ENCODE measurements around the gene AMDHD2. TPM values are rescaled to one million over a fixed set of nuclear protein-coding genes. Genes with fewer than 3 reads are reported as not detected.

The AMDHD2 gene
- total and polyA plus RNA-seq, 2 of the 13 experiments (the other 11 are each of a cell fraction or from before 2014, with no cell fraction given) = 33.5 to 39.1 TPM

GRCh38 chr16:2484898-2485508 lies 35.2 kb upstream of the AMDHD2 start (continued):
- TF ChIP-seq HDAC6 (IDR thresholded peaks at IDR 0.05; ENCODE audit: low read depth, low read length) (no peak), KDM5B (CRISPR knock-in tag; IDR thresholded peaks at IDR 0.05; ENCODE audit: borderline replicate concordance) (no peak; the same call in 1 of the 2 replicates), PHF8 (CRISPR knock-in tag; IDR thresholded peaks at IDR 0.05) (no peak), ZFAT (CRISPR knock-in tag; conservative IDR thresholded peaks at IDR 0.05) (no peak), ZBTB33 (CRISPR knock-in tag; IDR thresholded peaks at IDR 0.05) (peak; percentile 71), ZNF615 (CRISPR knock-in tag; IDR thresholded peaks at IDR 0.05; ENCODE audit: borderline replicate concordance) (no peak), ATF3 (CRISPR knock-in tag; IDR thresholded peaks at IDR 0.05) (no peak), PCBP1 (IDR thresholded peaks at IDR 0.05; ENCODE audit: borderline replicate concordance, low read depth, low read length) (no peak), ZNF850 (CRISPR knock-in tag; conservative IDR thresholded peaks at IDR 0.05) (no peak), EED (CRISPR knock-in tag; IDR thresholded peaks at IDR 0.05) (no peak), ZBTB10 (CRISPR knock-in tag; IDR thresholded peaks at IDR 0.05; ENCODE audit: borderline replicate concordance) (no peak), FOXC1 (CRISPR knock-in tag; IDR thresholded peaks at IDR 0.05; ENCODE audit: borderline replicate concordance) (peak; percentile 37; the same call in 1 of the 2 replicates), ZNF652 (CRISPR knock-in tag; IDR thresholded peaks at IDR 0.05; ENCODE audit: borderline replicate concordance, low read depth) (no peak; the same call in 1 of the 2 replicates), ZNF691 (CRISPR knock-in tag; IDR thresholded peaks at IDR 0.05; ENCODE audit: borderline replicate concordance, low read depth) (no peak), SNAPC2 (CRISPR knock-in tag; IDR thresholded peaks at IDR 0.05) (0 out of 2 replicates have a peak, but pooled peaks have one; percentile 43), KLF13 (CRISPR knock-in tag; IDR thresholded peaks at IDR 0.05) (no peak), HMG20A (CRISPR knock-in tag; IDR thresholded peaks at IDR 0.05; ENCODE audit: borderline replicate concordance) (peak; percentile 59; the same call in 1 of the 2 replicates), MTF1 (CRISPR knock-in tag; IDR thresholded peaks at IDR 0.05) (no peak)
- TF ChIP-seq, protein P1, sequence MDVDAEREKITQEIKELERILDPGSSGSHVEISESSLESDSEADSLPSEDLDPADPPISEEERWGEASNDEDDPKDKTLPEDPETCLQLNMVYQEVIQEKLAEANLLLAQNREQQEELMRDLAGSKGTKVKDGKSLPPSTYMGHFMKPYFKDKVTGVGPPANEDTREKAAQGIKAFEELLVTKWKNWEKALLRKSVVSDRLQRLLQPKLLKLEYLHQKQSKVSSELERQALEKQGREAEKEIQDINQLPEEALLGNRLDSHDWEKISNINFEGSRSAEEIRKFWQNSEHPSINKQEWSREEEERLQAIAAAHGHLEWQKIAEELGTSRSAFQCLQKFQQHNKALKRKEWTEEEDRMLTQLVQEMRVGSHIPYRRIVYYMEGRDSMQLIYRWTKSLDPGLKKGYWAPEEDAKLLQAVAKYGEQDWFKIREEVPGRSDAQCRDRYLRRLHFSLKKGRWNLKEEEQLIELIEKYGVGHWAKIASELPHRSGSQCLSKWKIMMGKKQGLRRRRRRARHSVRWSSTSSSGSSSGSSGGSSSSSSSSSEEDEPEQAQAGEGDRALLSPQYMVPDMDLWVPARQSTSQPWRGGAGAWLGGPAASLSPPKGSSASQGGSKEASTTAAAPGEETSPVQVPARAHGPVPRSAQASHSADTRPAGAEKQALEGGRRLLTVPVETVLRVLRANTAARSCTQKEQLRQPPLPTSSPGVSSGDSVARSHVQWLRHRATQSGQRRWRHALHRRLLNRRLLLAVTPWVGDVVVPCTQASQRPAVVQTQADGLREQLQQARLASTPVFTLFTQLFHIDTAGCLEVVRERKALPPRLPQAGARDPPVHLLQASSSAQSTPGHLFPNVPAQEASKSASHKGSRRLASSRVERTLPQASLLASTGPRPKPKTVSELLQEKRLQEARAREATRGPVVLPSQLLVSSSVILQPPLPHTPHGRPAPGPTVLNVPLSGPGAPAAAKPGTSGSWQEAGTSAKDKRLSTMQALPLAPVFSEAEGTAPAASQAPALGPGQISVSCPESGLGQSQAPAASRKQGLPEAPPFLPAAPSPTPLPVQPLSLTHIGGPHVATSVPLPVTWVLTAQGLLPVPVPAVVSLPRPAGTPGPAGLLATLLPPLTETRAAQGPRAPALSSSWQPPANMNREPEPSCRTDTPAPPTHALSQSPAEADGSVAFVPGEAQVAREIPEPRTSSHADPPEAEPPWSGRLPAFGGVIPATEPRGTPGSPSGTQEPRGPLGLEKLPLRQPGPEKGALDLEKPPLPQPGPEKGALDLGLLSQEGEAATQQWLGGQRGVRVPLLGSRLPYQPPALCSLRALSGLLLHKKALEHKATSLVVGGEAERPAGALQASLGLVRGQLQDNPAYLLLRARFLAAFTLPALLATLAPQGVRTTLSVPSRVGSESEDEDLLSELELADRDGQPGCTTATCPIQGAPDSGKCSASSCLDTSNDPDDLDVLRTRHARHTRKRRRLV (CRISPR knock-in tag; IDR thresholded peaks at IDR 0.05) = no peak
